VCaP (cell line): ENCODE data around the gene DTWD2.

Source experiments
- H3K27ac ChIP-seq: fragments of 450-650 bp; 2 replicates; pipeline ENCODE4 v1.5.1; 2017
- TF ChIP-seq, protein P1 (sequence below): fragments of 450-650 bp; conservative IDR thresholded peaks from 2 replicates; pipeline ENCODE4 v1.5.1; 2017; ENCODE audit warnings: mild to moderate bottlenecking, moderate library complexity

DTWD2 gene, protein sequence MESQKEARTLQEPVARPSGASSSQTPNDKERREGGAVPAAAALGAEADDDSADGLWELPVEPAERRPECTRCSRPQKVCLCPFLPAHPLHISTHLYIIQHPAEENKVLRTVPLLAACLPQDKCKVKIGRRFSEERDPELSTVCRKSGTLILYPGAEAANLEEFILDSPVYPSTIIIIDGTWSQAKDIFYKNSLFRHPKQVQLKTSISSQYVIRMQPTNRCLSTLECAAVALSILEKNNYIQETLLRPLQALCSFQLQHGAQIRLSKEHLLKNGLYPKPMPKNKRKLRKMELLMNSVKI

DNA sequence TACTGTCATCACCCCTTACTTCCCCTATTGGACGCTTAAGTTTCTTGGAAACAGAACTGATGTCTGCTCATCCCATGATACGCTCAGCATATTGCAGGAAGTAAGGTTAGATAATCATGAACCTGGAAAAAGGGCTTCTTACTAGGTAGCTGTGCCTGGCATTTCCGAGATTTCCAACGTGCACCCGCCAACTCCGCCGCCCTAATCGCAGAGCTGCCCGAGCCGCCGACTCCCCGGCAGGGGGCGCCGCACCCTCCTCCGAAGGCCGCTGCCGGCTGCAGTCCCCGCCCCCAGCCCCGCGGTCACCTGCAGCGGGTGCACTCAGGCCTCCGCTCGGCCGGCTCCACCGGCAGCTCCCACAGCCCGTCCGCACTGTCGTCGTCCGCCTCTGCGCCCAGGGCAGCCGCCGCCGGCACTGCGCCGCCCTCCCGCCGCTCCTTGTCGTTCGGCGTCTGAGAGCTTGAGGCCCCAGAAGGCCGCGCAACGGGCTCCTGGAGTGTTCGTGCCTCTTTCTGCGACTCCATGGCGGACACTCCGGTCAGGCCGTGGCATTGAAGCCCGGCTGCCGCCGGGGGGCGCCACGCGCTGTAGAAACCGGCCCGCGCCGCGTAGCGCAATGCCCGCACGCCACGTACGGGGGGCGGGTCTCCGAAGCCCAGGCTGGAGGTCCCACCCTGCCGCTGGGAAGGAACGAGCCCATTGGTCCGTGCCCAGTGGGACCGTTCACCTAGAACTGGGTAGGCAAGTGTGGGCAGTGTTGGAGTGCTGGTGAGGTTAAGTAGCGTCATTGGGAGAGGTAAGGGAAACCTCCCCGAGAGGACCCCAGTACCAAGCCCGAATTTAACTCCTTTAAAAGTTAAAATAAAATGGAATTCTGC lies at the start of gene DTWD2:
Gene DTWD2, minus strand, starts transcription at position 560 of the 878 bp plus-strand sequence. Its CDS starts 36 bp downstream, at position 524.
- TF ChIP-seq, protein P1, sequence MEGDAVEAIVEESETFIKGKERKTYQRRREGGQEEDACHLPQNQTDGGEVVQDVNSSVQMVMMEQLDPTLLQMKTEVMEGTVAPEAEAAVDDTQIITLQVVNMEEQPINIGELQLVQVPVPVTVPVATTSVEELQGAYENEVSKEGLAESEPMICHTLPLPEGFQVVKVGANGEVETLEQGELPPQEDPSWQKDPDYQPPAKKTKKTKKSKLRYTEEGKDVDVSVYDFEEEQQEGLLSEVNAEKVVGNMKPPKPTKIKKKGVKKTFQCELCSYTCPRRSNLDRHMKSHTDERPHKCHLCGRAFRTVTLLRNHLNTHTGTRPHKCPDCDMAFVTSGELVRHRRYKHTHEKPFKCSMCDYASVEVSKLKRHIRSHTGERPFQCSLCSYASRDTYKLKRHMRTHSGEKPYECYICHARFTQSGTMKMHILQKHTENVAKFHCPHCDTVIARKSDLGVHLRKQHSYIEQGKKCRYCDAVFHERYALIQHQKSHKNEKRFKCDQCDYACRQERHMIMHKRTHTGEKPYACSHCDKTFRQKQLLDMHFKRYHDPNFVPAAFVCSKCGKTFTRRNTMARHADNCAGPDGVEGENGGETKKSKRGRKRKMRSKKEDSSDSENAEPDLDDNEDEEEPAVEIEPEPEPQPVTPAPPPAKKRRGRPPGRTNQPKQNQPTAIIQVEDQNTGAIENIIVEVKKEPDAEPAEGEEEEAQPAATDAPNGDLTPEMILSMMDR, result peak; percentile 97
- H3K27ac ChIP-seq, result peak within 1 kb of the TSS; percentile 88

DNA sequence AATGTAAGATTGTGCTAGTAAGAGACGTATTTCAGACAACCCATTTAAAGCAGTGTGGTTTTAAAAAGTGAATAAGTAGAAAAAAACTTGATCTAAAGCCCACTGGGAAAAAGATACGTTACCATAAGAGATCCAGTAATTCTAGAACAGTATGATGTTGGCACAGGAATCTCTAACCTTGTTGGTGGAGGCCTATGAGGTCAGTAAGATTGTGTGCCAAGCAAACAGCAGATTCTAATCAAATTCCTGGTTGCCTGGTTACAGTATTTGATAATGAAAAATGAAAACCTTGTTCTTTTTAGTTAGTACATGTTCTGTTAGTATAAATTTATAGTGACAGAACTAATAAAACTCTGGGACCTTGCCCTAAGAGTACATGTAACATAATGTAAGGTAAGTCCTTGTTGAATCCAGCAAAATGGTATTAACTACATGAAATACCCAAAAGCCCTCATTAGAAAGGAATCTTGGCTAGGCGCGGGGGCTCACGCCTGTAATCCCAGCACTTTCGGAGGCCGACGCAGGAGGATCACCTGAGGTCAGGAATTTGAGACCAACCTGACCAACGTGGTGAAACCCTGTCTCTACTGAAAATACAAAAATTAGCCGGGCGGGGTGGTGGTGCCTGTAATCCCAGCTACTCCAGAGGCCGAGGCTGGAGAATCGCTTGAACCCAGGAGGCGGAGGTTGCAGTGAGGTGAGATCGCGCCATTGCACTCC lies 49.3 kb upstream of the DTWD2 start:
- H3K27ac ChIP-seq, result peak overlapping the region; percentile 99
- TF ChIP-seq, protein P1, result no peak

DNA sequence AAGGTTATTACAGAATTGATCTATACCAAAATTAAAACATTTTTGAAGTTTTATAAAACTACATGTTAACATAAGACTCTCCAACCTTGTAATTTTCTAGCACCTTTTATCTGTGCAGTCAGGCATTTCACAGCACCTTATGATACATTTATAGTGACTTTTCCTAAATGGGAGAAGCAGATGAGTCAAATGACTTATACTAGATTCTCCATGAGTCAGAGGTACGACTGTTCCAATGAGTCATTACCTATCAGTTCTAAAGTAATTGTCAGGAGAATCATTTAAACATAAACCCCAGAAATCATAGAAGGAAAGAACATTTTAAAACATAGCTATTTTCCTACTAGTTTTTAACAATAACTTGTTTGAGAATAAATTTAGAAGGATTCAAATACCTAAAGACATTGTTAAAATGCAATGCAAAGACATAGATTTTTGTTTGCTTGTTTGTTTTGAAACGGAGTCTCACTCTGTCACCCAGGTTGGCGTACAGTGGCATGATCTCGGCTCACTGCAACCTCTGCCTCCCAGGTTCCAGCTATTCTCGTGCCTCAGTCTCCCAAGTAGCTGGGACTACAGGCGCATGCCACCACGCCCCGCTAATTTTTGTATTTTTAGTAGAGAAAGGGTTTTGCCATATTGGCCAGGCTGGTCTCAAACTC lies 47.9 kb upstream of the DTWD2 start:
- TF ChIP-seq, protein P1, result no peak
- H3K27ac ChIP-seq, result peak overlapping the region; percentile 99

DNA sequence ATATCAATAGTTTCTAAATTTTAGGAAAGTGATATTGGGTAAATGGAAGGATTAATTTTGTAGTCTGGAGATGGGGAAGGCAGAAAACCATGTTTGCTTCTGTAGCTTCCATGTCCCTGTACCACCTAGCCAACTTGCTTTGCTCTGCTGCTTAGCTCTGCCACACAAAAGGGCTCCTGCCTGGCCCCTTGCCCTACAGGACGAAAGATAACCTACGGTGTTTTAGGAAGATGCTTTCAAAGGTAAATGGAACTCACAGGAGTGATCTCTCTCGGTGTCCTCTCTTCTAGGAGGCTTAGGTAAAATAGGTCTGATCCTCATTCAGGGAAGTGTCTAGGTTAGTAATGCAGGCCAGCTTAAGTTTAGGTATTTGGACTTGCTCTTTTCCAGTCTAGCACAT lies 44.8 kb upstream of the DTWD2 start:
- TF ChIP-seq, protein P1, result no peak
- H3K27ac ChIP-seq, result 0 out of 2 replicates have a peak overlapping the region, but pooled peaks have one; percentile 22

DNA sequence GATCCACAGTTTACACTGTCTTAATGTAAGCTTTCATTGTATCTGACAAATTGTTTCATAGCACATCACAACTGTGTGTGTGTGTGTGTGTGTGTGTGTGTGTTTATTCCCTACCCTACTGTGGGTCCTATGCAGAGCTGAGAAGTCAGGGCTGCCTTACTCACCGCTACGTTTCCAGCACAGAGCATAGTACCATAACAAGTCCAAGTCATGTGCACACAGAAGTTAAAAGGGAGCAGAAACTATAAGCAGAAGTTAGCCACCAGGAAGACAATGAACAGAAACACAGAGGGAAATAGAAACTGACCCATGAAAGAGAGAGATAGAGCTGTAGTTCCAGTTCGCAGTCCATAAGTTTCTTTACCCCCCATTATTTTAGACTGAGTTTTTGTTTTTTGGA lies 44.3 kb upstream of the DTWD2 start:
- TF ChIP-seq, protein P1, result no peak
- 0 out of 2 replicates have a peak overlapping the region, but pooled peaks have one; percentile 22 for H3K27ac ChIP-seq

DNA sequence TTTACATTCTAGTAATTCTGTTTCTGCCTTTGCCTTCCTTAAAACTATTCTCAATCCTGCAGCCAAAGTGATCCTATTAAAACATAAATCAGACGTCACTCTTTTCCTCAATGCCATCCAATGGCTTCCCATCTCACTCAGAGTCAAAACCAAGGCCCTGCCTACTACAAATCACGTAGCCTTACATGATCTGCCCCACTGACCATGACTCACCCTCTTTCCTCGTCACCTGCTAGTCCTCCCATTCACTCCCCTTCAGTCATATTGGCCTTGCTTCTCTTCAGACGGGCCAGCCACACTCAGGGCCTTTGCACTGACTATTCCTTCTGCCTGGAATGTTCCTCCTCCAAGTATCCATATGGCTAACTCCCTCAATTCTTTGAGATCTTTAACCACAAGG lies 43.6 kb upstream of the DTWD2 start:
- H3K27ac ChIP-seq, result no peak overlapping the region
- TF ChIP-seq, protein P1, result no peak
